SK-MEL-5 (cell line): ENCODE measurements around the gene GALNT2. TPM values are rescaled to one million over a fixed set of nuclear protein-coding genes. Genes with fewer than 3 reads are reported as not detected.

ENCODE experiments used
- DNase-seq: peaks from one replicate; pipeline ENCODE4 v3.0.0-alpha.2; 2016; ENCODE audit warnings: low read depth, low spot score
- in situ Hi-C: cut with HindIII; loops from 2 replicates; pipeline ENCODE4 v1.10.0; 2016; ENCODE audit warnings: low sequenced_read_pairs, high pct_unique_total_duplicates, low pct_unique_long_range_greater_than_20kb
- total RNA-seq: library from RNA; depleted of rRNA; stranded (reverse); fragments of >200 nt; shearing (Covaris generic); gene quantifications from 2 replicates; pipeline ENCODE4 v1.2.3, GENCODE V29; 2014

Gene GALNT2
- total RNA-seq, 1 experiment from 2014 or later: 149 TPM

DNA sequence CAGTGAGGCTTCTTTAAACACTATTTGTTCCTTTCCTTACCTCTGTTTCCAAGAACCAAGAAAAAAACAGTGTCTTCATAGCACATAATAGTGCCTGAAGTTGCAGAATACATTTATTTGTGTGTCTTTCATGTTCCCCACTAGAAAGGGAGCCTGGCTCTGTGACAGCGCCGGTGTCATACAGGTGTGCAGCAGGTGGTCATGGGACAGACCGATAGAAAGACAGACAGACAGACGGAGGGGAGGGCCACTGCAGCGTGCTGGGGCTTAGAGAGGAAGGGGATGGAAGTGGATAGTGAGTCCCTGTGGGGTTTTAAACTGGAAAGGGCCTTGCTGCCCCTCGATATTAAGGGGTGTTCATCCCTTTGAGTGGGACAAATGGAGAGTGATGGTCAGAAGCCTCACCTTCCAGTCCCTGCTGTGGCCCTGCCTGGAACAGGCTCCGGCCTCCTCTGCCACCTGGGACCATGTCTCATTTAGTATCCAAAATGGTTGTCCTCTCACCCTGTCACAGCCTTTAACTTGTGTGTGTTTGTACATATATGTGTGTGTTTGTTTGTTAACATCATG, 206.2 kb downstream of the GALNT2 start:
- DNase-seq: no peak
- in situ Hi-C loops: no loop called here

DNA sequence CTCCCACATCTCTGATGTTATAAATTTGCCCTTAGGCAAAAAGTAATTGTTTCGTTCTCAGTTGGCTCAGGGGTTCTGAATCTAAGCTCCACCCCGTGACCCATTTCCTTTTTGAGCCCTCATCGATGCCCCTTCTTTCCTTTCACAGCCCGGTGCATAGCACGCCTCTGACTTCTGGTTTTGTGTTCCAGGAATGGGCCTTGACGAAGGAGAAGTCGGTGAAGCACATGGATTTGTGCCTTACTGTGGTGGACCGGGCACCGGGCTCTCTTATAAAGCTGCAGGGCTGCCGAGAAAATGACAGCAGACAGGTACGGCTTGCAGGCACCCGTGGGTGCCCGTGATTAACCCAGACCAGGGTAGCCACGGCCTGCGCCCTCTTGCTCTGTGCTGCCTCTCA, 207.2 kb downstream of the GALNT2 start:
- in situ Hi-C loops: no loop called here
- no peak for DNase-seq

DNA sequence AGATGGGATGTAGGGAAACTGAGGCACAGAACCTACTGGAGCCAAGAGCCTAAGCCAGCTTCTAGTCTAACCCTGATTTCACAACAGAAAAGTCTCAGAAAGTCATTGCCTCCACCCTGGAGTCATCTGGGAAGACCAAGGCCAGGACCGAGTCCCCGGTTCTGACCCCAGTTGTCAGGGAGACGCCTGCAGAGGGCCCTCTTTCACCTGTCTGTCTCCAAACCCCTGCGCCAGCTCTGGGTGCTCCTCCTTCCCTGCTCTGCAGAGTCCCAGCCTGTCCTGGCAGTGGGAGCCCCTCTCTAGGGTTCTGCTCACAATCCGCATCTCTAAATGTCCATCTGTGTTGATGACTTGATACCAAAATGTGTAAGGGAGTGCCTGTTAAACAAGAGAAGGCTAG, 209.4 kb downstream of the GALNT2 start:
- DNase-seq: no peak
- in situ Hi-C loops: no loop called here

DNA sequence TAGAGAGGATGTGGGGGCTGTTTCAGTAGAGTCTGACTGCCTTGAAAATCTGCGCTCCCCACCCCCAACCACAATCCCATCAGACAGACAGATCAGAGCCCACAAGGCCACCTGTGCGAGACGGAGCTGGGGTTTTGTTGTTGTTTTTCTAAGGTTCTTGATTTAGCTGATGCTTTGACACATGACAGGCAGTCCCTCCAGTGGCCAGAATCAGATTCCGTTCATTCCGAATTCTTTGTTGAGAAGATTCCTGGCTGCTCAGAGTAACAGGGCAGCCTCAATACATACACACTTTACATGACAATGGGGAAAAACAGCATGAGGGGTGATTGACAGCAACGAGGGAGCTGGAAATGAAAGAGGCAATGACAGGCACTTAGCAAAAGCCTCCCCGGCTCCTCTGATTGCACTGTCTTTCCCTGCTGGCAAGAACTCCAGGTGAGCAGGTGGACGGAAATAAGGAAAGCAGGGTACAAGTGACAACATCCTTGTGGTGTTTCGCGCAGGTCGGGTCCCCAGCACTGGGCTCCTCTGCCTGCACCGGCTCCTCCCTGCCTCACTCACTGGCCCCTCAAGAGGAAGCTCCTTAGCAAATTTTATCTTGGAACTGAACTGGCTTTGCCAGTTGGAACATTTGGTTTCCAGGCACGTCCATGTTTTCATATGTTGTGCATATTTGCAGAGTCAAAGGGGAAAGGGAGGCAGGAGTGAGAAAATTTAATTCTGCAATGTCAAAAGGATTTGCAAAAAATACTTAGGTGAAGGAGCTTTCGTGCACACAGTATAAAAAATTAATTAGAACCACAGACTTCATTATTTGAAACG, 210.4 kb downstream of the GALNT2 start:
- no peak for DNase-seq
- in situ Hi-C loops: no loop called here

DNA sequence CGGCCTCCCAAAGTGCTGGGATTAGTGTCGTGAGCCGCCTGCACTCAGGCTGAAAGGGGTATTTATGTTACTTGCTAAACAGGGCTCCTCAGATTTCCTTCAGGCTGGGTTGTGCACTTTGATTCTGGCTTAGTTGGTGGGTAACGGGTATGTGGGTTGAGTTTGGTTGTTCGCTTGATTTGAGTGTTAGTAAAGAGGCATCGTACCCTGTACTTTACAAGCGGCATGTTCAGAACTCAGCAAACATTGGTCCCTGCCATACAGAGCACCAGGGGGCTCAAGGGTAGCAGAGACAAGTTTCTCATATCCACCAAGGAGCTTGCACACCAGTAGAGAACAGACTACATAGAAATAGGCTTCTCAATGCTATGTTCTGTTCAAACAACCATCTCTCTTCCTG, 211.3 kb downstream of the GALNT2 start:
- no peak for DNase-seq
- in situ Hi-C loops: no loop called here

DNA sequence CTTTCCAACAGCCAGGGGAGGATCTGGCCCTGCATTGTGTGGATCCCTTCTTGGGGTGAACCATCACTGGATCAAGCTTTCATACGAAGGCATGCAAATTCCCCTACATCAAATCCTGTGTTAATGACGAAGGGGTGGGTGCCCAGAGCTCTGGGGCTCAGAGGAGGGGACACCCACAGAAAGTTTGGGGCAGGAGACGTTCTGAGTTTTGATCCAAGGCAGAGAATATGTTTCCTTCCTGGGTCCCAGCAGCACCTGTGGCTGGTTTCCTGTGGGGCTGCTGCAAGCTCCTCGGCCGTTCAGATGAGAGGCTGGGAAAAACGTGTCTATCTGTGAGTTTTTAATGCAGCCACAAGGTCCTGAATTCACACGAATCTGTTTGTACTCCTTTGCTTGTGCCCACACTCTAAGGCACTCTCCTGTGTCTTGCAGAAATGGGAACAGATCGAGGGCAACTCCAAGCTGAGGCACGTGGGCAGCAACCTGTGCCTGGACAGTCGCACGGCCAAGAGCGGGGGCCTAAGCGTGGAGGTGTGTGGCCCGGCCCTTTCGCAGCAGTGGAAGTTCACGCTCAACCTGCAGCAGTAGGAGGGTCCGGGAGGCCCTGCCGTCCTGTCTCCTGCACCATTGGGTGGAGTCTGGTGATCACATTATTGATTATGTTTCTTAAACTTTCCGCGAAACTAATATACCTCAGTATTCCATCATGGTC, 212.0 kb downstream of the GALNT2 start:
- no peak for DNase-seq
- in situ Hi-C loops: no loop called here

DNA sequence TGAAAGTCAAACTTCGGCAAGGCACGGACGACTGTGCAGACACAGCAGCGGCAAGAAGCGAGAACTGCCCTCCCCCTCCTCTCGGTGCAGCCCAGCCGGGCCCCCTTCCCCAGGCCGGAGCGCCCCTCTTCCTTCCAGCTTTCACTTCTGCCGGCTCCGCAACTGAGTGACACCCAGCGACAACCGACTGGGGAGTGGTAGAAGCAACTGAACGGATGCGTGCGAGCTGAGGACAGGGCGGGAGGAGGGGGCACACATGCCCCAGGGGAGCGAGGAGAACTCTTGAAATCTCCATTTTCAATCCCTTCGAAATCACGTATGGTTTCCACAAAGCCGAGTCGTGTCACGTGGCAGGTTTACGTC, 212.5 kb downstream of the GALNT2 start:
- DNase-seq: no peak
- in situ Hi-C loops: no loop called here

DNA sequence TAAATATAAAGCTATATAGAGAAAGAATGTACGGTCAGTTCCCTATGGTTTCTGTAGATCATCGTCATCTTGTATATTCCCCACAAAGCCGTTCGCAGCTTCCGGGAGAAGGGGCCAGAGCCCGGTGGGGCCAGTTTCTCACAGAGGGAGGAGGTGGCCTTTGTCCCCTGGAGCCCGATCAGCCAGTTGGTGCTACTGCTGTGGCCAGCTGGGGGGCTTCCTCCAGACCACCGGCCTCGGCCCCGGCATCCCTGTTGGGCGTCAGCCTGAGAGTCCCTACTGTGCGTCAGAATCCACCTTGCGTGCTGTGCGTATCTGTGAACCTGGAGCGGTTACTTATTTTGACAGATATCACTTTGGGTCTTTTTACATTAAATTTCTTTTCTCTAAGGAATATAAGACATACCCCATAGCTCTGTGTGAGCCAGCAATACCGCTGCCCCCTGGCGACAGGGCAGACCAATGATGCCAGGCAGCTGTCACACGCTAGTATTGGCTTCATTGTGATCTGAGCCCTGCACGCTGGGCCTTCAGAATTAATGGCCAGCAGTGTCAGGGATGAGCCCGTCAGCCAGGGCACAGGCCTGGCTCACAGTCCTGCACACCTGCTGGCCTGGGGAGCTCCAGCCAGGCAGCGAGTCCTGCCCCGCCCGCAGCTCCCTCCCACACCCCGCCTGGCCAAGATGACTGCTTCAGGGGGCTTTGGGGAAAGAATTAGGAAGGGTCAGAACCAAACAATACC, 213.2 kb downstream of the GALNT2 start:
- in situ Hi-C loops: no loop called here
- no peak for DNase-seq

DNA sequence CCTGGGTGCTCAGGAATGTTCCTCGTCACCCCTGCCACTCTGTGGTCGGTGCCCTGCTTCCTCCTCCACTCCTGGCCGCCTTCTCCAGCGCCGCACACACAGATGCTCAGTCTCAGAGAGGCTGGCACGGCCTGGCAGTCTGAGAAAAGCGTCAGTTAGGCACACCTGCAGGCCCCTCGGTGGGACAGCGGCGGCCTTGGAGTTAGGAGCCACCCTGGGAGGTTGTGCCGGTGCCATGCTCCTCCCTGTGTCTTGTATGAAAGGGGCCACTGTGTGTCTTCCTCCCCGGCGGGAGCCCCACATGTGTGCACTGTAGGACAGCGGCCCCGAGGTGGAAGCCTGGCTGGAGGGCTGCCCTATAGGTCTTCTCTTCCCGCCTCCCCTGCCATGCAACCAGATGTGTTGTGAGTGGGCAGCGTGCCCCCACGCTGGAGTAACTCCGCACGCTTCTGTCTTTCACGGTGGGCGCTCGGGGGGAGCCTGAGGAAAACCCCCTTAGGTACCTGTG, 213.9 kb downstream of the GALNT2 start:
- in situ Hi-C loops: no loop called here

DNA sequence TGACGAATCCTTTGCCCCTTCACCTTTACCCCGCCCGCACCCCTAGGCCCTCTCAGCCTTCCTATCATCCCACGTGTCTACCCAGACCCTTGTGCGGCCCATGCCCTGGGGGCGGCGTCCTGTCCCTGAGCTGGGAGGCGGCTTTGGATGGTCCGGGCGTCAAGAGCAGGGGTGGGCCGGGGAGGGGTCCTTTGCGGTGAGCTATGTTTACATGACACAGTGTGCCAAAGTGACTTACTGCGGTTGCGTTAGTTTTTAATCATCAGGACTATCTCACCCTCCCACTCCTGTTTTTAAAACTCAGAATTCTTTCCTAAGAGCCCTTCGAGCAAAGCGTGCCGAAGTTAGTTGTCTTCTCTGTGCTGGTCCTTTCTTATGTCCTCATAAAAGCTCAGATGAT, 214.5 kb downstream of the GALNT2 start:
- no peak for DNase-seq
- in situ Hi-C loops: no loop called here

More for the DNA sequence above, 213.9 kb downstream of the GALNT2 start:
- no peak for DNase-seq

DNA sequence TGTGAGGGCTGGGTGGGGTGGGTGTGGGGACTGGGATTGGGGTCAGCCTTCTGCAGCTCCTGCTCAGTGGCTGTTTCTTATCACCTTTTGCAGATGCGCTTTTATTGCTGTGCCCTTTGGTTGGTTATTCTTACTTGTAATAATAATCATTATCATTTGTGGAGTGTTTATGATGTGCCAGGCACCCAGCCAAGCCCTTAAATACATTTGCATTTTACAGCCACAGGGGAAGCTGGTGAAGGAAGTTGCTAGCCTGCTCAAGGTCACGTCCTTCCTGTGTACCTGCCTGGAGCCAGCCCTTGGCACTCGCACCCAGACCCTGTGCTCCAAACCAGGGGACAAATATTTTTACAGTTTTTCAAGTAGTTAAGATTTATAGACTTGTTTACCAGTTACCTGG, 215.1 kb downstream of the GALNT2 start:
- in situ Hi-C loops: no loop called here
- DNase-seq: no peak

DNA sequence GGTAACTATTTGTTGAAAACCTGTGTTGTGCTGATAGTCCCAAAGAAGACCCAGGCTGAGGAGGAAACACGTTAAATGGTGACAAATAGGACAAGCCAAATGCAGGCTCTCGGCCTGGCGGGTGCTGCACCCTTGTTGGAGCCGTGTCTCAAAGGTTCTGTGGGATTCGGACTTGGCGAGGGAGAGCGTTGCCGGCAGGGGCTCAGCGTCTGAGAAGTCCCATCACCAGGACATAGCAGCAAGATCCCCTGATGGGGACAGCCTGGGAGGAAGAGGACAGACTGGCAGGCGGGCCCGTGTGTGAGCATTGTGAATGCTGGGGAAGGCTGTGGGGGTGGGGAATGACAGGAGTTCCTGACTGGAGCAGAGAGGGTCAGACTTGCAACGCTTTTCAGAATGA, 216.6 kb downstream of the GALNT2 start:
- in situ Hi-C loops: no loop called here
- DNase-seq: no peak

DNA sequence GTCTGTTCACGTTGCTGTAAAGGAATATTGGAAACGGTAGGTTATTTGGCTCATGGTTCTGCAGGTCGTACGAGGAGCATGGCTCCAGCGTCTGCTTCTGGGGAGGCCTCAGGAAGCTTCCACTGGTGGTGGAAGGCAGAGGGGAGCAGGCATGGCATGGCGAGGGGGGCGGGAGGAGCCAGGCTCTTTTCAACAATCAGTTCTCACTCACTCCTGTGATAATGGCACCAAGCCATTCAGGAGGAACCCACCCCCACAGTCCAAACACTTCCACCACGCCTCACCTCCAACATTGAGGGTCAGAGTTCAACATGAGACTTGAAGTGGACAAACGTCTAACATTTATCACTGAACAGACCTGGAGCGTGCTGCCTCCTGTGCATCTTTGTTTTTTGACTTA, 217.9 kb downstream of the GALNT2 start:
- in situ Hi-C loops: no loop called here

DNA sequence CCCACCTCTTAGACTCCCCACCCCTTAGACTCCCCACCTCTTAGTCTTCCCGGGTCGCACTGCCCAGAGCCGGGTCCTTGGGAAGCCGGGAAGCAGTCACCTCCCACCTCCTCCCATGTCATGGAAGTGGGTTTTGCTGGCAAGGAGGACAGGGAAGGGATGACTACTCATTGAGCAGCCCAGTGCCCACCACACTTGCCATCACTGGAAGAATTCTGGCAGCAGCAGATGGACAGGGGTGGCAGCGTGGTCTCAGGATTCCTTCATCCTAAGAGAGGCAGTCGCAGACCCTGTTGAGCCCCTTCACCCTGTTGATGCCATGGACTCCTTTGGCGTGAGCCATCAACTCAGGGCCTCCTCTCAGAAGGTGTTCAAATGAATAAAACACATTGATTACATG, 218.3 kb downstream of the GALNT2 start:
- in situ Hi-C loops: no loop called here
- no peak for DNase-seq

More for the DNA sequence above, 217.9 kb downstream of the GALNT2 start:
- no peak for DNase-seq

DNA sequence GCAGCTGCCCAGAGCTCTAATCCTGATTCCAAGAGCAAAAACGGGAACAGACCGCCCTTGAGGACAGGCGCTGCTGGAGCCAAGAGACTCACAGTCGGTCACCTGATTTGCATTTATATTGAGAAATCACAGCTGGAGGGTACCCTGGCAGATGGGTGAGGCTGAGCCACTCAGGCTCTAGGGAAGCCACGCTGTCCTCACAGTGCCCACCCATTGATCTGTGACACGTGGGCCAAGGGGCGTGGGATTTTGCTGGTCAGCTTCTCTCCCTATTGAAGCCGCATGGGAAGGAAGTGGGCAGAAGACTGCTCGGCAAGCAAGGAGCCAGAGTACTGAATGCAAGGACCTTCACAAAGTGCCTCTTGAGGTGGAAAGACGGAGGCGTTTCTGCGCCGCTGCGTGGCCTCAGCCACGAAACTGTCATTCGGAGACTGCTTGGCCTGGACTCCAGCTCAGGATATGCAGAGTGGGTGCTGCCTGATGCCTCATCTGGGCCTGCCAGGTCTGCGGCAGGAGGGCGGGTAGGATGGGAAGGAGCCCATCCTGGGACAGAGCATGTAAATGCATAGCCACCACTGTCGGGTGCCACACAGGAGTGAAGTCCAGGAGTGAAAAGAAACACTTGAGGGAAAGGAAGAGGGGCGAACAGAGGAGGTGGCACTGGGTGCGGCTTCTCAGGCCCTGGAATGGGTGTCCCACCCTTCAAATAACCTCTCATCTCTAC, 219.3 kb downstream of the GALNT2 start:
- DNase-seq: no peak
- in situ Hi-C loops: no loop called here

DNA sequence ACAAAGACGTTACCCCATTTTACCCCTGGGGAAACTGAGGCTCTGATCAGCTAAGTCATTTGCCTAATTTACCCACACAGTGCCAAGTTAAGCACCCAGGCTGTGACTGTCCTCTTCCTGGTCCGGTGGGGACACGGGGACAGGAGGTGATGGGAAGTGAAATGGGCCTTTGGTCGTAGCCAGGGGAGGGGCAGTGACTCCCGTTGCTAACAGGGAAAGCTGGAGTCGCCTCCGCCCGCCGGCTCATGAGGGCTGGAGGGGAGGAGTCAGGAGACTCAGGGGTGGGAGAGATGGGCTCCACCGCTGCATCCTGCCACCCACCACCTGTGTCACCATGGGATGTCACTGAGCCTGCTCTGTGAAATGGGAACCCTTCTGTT, 219.8 kb downstream of the GALNT2 start:
- in situ Hi-C loops: no loop called here
- no peak for DNase-seq

DNA sequence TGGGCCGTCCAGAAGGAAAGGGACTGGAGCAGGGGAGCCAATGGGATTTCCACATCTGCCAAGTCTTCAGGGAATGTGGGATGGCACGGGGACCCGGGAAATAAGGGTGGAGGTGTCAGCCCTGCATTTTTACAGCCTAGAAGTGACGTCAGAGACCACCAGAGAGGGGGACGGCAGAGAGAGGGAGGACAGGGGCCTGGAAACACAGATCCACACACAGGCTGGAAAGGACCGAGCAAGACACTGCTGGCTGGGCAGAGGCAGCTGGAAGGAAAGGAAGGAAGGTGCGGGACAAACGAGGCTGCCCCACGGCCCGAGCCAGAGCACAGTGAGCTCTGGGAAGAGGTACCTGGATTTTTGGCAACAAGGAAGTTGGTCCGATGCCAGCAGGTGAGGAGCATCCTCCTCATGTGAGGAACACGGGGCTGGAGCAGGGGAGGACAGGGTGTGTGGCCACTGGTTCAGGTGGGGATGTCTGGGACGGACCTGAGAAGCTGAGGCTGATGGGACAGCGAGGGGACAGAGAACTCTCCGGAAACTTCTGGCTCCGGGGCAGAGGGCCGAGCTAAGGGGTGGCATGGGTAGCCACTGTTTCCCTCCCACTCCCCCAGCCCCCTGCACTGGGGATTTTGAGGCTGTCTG, 220.8 kb downstream of the GALNT2 start:
- in situ Hi-C loops: no loop called here
- DNase-seq: no peak
